Globus pallidus (tissue), 1 donor: ENCODE measurements around the gene MAML2.

Experiments used
- DNase-seq: peaks from one replicate; pipeline ENCODE4 v3.0.0-alpha.2; 2015; ENCODE audit warnings: low spot score

Gene MAML2

DNA sequence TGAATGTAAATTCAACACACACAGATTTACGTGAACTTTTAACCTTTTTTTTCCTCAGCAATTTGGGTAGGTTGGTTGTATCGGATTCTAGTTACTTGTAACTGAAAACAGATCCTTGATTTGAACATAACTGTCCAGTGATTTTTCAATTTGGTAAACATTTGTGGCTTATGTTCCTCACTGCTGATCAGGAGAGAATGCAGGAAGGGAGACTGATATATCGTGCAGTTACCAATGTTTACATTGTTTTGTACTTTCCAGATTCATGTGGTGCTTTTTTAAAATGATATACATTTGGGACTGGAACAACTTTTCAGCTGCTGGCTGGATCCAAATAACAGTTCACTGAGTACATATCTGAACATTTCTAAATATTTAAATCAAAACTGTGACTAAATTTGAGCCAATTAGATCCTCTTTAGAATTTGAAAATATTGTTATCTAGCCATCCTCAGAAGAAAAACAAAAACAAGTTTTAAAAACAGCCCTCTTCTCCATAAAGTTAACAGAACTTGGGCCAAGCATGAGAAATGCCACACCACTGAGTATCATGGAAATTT is 334.8 kb downstream of the MAML2 start:
- DNase-seq, result no peak

DNA sequence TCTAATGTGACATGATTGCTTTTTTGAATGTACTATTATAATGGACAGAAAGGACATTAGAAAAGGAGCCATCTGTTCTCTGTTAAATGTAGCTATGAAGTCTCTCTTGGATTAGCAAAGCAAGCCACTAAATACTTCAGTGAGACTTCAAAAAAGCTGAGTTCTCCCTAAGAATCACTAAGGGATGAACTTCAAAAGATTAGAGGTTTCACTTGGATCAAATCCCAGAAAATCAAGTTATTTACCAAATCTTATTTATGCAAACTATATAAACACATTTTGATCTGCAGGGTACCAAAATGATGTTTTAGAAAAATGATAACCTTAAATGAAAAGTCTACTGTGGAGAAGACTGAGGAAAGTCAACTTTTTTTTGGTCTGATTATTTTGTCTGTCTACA is 337.0 kb downstream of the MAML2 start:
- DNase-seq, result no peak

GRCh38 chr11:96004862-96005261 is 338.1 kb downstream of the MAML2 start:
- DNase-seq, result no peak

- DNase-seq, result no peak
Measured at GRCh38 chr11:96002754-96003290, 340.2 kb downstream of the MAML2 start.

DNA sequence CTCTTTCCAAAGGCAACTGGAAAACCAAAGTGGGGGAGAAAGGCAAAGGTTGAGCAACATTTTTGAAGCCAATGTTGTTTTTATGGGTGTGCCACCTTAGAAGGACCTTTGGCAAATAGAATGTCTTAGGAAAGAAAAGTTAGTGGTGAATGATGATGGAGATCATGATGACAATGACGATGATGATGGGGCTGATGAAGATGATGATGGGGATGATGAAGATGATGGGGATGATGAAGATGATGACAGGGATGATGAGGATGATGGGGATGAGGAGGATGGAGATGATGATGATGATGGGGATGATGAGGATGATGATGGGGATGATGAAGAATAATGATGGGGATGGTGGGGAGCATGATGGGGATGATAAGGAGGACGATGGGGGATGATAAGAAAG is 340.7 kb downstream of the MAML2 start:
- DNase-seq, result no peak

GRCh38 chr11:96001037-96001436 is 342.0 kb downstream of the MAML2 start:
- DNase-seq, result peak; percentile 63

DNA sequence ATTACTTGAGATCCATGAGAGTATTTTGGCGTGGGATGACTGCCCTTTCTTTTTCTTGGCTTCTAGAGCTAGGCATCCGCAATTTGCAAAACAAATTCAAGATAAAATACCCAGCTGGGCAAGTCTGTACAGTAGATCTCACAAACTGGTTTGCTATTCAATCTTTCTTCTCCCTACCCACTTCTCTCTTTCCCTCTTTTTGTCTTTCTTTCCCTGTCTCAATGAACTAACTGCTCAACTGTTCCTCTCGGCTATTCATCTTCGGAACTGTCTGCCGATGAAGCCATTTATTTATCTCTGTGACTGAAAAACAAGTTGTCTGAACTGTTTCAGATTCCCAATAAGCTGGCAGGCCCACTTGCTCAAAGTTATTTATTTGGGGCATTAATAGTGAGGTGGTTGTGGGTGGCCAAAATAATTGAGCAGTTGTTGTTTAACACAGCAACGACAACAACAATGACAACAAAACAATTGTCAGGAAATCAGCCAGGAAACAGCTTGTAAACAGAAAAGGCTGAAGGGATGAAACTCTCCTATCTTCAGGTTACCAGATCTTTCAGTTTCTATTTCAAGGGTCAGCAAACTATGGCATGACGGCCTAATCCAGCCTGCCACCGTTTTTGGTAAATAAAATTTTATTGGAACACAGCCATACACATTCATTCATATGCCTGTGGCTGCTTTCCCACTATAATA is 343.1 kb downstream of the MAML2 start:
- DNase-seq, result peak; percentile 25

DNA sequence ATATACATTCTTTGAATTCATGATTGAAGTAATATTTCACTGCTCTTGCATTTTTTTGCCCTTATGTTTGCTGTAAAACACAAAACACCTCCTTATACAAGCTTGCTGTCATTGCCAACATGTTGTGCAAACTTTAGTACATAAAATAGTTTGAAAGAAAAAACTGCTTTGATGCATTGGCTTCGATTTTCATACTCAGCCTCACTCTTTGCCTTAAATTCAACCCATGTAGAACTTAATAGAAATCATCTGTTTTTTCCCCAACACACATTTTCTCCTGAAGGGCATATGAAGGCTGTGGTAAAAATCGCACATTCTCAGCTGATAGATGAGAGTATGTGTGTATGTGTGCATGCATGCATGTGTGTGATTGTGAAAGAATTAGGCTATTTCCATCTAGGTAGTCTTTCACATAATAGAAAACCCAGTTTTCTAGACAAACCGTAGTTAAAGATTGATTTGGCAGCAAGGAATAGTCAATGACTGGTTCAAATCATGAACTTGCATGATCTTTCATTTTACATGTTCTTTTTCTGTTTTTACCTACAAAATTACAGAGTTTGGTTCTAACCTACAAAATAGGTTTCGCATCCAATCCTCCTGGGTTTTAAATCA is 346.3 kb downstream of the MAML2 start:
- no peak for DNase-seq

DNA sequence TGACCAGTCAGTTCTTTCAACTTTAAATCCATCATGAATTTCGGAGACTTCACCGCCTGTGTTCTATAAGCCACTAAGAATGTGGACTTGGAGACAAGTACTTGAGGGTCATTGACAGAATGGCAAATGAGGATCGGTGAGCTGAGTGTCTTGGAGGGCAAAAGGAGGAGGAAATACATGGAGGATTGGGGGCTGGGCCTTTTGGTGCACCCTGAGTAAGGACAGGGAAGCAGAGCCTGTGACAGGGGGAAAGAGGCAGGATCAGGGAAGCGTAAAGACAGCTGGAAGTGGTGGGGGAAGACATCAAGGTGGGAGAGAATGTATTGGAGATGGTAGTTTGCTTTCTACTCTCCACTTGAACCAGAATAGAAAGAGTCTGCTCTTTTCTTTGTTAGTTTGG is 348.7 kb downstream of the MAML2 start:
- no peak for DNase-seq

GRCh38 chr11:95993438-95994298 is 349.3 kb downstream of the MAML2 start:
- no peak for DNase-seq

GRCh38 chr11:95991545-95991944 is 351.4 kb downstream of the MAML2 start:
- no peak for DNase-seq

DNA sequence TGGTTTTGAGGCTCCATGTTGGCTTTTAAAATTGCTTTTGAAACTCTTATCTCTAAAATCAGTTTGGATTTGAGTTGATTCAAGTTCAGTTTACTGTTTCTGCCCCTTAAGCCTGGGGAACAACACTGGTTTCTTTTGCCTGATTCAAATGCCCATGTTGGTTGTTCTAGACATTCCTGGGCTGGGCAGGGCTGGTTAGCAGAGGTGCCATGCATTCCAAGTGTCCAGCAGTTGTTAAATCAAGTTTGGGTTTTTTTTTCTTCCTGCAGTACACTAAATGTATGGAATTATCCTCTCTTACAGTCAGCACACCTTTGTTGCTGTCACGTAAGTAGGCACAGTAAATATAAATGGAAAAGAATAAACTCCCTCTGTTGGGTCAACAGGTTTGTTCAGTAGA is 351.9 kb downstream of the MAML2 start:
- DNase-seq, result no peak

DNA sequence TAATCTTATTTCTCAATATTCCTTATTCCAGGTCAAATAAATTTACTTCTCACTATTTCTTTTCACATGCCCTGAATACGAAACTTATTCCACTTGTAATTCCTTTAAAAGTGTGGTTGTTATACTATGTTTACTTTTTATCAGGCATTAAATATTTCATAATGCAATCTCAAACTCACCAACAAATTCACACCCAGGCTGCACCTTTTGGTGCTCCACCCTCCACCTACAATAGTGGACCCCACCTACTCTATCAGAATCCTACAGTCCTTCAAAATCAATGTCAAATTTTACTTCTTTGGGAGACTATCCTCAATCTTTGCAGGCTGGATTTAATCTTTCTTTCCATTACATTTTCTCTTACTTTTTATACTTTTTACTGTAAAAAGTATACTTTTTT is 353.2 kb downstream of the MAML2 start:
- DNase-seq, result no peak

GRCh38 chr11:95989076-95989605 is 353.9 kb downstream of the MAML2 start:
- no peak for DNase-seq

DNA sequence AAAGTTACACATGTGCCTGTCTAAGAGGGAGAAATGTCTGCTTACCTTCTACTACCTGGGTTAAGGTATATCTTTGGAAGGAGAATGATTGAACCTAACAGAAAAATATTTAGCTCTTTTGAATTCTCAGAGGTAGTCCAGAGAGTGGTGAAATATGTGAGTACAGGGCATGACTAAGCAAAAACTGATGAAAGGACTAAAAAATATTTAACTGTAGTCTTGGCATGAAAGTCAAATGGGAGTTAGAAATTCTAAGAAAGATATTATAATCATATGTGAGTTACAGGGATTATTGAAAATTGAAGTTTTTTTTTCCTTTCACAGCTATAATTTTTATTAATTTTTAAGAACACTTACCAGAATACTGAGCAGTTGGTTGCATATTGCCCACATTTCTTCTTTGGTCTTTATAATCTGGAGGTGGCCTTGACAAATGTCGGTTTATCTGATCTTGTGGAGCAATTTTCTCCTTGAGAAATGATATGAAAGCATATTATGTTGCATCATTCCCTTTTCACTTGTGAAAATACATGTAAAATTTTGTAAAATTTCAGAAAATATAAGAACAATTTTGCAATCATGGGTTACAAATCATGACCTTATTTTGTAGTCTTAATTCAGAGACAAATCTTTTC is 357.7 kb downstream of the MAML2 start:
- no peak for DNase-seq

GRCh38 chr11:95984072-95984471 is 358.9 kb downstream of the MAML2 start:
- DNase-seq, result no peak

GRCh38 chr11:95977534-95978174 is 365.3 kb downstream of the MAML2 start:
- no peak for DNase-seq

GRCh38 chr11:95976550-95976949 is 366.4 kb downstream of the MAML2 start:
- no peak for DNase-seq

- DNase-seq, result no peak
Measured at GRCh38 chr11:95975343-95975742, 367.7 kb downstream of the MAML2 start.

- no peak for DNase-seq
Measured at GRCh38 chr11:95972060-95972459, 370.9 kb downstream of the MAML2 start.

DNA sequence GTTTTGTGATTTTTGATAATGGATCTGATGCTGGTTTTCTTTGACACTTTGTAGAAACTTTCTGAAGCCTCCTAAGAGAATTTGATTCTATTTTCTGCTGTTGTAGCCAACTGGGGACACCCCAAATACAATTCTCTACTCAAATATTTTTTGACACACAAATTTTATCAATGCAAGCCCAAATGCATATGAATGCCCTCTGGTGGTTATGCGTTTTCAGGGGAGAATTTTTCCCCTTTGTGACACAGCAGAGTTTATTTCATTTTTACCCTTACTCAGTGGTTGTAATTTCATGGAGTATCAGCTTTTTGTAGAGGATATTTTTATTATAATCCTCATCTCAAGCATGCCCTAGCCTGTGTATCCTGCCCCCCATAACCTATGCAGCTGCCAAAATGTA is 374.4 kb downstream of the MAML2 start:
- DNase-seq, result peak; percentile 7
